RKO (cell line): Measurements from ENCODE around the gene ZNF484.
"Not testable (repeated sequence)": the region's sequence is repeated elsewhere in the genome, so short reads cannot be mapped to it uniquely, and the experiment has no call there.

Experiments used
- DNase-seq: peaks from one replicate; pipeline ENCODE4 v3.0.0-alpha.2; 2016; ENCODE audit warnings: low spot score

ZNF484 gene

DNA sequence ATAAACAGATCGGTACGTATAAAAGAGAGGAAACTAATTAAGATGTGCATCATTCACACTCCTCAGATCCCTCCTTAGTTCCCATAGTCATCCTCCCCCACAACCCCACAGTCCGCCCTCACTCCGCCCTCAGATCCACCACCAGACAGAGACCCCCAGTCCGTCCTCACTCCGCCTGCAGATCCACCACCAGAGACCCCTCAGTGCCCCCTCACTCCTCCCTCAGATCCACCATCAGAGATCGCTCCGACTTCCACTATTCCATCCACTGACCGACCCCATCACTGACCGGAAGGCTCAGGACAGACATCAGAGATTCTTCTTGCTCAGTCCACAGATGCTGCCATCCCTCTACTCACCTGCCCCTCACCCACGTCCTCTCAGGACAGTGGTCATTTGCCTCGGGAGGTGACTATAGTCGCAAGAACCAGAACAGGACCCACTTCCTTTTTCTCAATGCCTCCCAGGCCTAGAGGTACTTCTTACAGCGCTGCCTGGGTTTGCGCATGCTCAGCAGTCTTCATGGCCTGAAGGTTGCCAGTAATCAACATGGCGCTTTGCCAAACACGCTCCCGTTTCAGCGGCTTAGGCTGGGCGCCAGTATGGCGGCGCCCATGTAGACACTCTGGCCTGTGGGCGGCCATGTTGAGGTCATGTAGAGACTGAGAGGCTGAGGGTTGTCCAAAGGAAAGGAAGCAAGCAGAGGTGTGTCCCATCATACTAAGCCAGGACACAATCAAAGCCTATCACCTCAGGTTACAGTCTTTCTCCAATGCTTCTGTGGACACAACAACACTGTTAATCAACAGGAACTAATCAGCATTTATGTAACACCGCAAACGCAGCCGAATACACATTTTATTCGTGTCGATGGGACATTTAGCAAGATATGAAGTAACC, at the start of gene ZNF484:
Gene ZNF484, minus strand, starts transcription at position 508 of the 900 bp plus-strand sequence. CDS start 3,009 bp downstream, outside the sequence.
- DNase-seq = peak; percentile 100

GRCh38 chr9:92920437-92920836, 42.6 kb upstream of the ZNF484 start:
- no peak for DNase-seq

- DNase-seq = no peak
These were observed 39.5 kb upstream of the ZNF484 start for GRCh38 chr9:92917176-92917800.

- no peak for DNase-seq
These were observed 34.0 kb upstream of the ZNF484 start for GRCh38 chr9:92911511-92912475.

- not testable (repeated sequence) for DNase-seq
These were observed 27.3 kb upstream of the ZNF484 start for GRCh38 chr9:92905137-92905536.

DNA sequence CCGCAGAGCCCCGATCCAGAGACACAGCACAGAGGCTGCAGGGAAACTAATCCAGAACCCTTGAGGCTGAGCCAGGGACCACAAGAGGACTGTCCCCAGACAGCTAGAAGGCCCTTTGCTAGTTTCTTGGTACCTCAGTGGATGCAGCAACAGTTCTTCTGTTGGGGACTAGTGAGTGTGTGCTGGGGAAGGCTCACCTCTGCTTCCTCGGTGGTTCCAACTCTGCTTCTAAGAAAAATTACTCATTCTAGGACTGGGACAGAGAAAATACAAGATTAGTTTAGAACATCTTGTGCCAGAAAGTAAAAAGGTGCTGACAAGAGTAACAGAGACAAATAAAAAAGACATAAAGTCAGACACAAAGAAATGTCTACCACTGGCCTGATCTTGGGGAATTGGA, 19.5 kb upstream of the ZNF484 start:
- no peak for DNase-seq

- DNase-seq = no peak
These were observed 18.1 kb upstream of the ZNF484 start for GRCh38 chr9:92895812-92896436.

GRCh38 chr9:92894711-92895362, 17.0 kb upstream of the ZNF484 start:
- DNase-seq = no peak

DNA sequence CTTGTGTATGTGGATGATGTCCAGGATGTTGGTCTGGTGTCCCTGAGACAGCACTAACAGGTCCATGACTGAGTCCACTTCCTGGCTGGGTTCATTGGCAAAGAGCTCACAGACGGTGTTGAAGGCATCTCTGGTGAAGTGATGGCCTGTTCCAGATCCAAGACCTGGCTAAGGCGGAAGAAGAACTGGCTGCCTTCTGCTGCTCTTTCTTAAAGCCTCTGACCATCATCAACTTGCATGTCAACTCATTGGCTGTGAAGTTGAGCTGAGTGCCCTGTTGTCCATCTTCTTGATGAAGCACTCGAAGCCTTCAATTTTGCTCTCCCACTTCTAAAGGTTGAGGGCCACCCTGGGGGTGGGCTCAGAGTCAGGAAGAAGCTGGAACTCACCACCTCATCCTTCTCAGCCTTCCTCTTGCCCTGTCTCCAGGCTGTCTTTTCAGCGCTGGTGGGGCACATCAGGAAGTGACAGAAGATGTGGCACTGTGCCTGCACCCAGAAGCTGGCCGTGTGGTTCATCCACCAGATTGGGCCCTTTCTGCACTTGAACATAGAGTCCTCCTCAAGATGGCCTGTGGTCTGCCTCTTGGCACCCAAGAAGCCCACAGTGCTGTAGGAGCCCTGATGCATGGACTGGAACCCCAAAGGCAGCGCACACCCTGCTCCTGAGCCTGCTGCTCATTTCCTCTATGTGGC, 16.2 kb upstream of the ZNF484 start:
- not testable (repeated sequence) for DNase-seq

DNA sequence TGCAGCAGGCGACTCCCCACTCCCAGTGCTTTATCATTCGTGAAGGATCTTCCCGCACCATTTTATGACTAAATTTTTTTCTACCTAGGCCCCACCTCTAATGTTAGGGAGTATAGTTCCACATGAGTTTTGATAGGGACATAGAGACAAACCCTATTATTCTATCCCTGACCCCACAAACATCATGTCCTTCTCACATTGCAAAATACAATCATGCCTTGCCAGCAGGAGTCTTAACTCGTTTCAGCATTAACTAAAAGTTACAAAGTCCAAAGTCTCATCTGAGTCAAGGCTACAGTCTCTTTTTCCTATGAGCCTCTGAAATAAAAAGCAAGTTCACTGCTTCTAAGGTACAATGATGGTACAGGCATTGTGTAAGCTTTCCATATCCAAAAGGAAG, 14.4 kb upstream of the ZNF484 start:
- DNase-seq = not testable (repeated sequence)

DNA sequence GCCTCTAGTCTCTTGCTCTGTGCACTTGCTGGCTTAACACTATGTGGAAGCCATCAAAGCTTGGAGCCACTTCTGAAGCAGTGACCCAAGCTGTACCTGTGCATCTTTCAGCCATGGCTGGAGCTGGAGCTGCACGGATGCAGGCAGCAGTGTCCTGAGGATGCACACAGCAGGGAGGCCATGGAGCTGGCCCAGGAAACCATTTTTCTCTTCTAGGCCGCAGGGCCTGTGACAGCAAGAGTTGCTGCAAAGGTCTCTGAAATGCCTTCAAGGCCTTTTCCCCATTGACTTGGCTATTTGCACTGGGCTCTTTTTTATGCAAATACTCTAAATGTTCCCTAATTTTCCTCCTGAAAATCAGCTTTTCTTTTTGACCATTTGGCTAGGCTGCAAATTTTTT, 12.9 kb upstream of the ZNF484 start:
- no peak for DNase-seq

- no peak for DNase-seq
These were observed 10.1 kb upstream of the ZNF484 start for GRCh38 chr9:92887880-92888338.

DNA sequence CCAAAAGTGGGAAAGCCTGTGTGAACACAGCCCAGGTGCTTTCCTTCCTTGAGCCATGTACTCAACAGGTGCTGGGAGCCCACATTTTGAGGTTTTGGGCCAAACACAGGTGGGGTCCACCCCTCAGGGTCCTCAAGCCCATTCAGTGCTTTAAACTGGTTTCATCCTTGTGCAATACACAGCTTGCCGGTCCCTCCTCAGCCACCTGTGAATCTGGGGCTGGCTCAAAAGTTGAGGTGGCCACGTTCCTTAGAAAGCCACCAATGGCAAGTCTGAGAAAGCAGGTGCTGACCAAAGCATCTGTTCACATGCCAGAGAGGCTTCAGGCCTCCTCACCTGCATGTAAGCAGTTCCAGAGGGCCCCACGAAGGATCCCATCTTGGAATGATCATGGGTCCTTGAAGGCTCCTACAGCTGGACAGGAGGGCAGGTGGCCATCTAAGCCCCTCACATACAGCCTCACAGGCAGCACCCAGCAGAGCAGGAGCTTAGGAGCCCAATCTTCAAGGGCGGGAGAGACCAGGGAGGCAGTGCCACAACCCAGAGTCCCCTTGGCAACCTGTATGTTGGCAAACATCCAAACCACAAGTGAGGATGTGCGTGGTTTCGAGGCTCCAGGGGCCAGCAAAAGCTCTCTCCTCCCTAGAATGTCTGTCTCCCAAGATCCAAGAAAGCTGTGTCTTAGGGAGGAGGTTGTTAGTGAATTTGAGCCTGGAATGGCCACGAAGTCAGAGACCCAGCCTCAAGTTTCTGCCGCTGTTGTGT, 9.2 kb upstream of the ZNF484 start:
- not testable (repeated sequence) for DNase-seq

GRCh38 chr9:92883666-92884405, 6.0 kb upstream of the ZNF484 start:
- not testable (repeated sequence) for DNase-seq

- no peak for DNase-seq
These were observed 4.4 kb upstream of the ZNF484 start for GRCh38 chr9:92882276-92882675.

DNA sequence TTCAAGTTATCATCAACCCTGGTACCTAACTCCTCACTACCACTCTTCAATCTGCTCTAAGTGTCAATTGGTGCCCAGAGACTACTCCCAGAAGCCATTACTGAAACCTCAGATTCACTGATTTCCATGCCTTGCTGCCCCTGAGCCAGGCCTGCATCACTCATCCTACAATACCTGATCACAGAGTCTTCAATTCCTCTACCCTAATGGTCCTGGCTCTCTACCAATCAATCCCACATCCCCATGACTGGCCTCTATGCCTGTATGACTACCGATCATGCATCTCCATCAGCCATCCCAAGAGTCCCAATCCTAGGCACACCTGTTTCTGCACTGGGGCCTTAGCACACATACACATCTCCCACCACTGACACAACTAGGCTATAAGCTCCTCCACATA, 2.5 kb downstream of the ZNF484 start:
- peak; percentile 12 for DNase-seq

GRCh38 chr9:92870289-92870688, 7.5 kb downstream of the ZNF484 start:
- no peak for DNase-seq

GRCh38 chr9:92866600-92866999, 11.2 kb downstream of the ZNF484 start:
- DNase-seq = not testable (repeated sequence)

DNA sequence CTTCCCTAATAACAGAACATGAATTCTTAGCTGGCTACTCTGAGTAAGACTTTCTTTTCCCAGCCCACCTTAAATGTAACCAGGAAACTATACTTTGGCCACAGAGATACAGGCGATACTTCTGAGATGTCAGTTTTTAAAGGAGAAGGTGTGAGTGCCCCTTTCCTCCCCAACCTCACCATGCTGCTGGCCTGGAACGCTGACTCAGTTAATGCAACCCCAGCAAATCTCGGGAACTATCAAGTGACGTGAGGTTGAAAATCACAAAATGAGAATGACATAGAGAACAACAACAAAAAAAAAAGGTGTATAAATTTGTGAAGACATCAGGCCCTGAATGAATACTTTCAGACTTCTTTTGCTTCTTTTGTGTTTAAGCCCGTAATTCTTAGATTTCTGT, 13.7 kb downstream of the ZNF484 start:
- no peak for DNase-seq
